ENCODE measurements around the gene DNAJA3. TPM values are rescaled to one million over a fixed set of nuclear protein-coding genes. Genes with fewer than 3 reads are reported as not detected.

DNAJA3 gene
- total RNA-seq, 1 donor from 2014 or later: 71.2 TPM

DNA sequence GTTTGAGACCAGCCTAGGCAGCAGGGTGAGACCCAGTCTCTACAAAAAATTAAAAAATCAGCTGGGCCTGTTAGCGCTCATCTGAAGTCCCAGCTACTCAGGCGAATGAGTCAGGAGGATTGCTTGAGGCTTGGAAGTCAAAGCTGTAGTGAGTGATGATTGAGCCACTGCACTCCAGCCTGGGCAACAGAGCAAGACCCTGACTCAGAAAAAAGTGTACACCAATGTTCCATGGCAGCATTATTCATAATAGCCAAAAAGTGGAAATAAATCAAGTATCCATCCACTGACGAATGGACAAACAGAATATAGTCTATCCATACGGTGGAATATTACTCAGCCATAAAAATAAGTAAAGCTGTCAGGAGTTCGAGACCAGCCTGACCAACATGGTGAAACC is 46.2 kb downstream of the DNAJA3 start:
- DNase-seq (ENCODE audit: low read depth): no peak
- no peak overlapping the region for H3K4me3 ChIP-seq (ENCODE audit: low read depth, low read length)
- H3K36me3 ChIP-seq (ENCODE audit: control insufficient read depth, insufficient read depth, low read length): peaks cover 2% of the 10 kb centered on the region
- no peaks in the 10 kb centered on the region for H3K27me3 ChIP-seq (ENCODE audit: control insufficient read depth, insufficient read depth, low read length)
- TF ChIP-seq, protein P1, sequence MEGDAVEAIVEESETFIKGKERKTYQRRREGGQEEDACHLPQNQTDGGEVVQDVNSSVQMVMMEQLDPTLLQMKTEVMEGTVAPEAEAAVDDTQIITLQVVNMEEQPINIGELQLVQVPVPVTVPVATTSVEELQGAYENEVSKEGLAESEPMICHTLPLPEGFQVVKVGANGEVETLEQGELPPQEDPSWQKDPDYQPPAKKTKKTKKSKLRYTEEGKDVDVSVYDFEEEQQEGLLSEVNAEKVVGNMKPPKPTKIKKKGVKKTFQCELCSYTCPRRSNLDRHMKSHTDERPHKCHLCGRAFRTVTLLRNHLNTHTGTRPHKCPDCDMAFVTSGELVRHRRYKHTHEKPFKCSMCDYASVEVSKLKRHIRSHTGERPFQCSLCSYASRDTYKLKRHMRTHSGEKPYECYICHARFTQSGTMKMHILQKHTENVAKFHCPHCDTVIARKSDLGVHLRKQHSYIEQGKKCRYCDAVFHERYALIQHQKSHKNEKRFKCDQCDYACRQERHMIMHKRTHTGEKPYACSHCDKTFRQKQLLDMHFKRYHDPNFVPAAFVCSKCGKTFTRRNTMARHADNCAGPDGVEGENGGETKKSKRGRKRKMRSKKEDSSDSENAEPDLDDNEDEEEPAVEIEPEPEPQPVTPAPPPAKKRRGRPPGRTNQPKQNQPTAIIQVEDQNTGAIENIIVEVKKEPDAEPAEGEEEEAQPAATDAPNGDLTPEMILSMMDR (IDR thresholded peaks at IDR 0.05; ENCODE audit: insufficient read depth, low read length, poor library complexity, severe bottlenecking): no peak

DNA sequence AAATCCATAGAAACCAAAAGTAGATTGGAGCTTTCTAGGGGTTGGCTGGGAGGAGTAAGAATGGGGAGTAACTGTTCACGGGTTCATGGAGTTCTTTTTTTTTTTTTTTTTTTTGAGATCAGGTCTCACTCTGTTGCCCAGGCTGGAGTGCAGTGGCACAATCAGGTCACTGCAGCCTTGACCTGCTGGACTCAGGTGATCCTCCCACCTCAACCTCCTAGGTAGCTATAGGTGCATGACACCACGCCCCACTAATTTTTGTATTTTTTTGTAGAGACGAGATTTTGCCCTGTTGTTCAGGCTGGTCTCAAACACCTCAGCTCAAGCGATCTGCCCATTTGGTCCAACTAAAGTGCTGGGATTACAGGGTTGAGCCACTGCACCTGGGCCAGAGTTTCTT is 47.2 kb downstream of the DNAJA3 start:
- TF ChIP-seq, protein P1 (IDR thresholded peaks at IDR 0.05; ENCODE audit: insufficient read depth, low read length, poor library complexity, severe bottlenecking): no peak
- DNase-seq (ENCODE audit: low read depth): no peak
- no peak overlapping the region for H3K4me3 ChIP-seq (ENCODE audit: low read depth, low read length)

DNA sequence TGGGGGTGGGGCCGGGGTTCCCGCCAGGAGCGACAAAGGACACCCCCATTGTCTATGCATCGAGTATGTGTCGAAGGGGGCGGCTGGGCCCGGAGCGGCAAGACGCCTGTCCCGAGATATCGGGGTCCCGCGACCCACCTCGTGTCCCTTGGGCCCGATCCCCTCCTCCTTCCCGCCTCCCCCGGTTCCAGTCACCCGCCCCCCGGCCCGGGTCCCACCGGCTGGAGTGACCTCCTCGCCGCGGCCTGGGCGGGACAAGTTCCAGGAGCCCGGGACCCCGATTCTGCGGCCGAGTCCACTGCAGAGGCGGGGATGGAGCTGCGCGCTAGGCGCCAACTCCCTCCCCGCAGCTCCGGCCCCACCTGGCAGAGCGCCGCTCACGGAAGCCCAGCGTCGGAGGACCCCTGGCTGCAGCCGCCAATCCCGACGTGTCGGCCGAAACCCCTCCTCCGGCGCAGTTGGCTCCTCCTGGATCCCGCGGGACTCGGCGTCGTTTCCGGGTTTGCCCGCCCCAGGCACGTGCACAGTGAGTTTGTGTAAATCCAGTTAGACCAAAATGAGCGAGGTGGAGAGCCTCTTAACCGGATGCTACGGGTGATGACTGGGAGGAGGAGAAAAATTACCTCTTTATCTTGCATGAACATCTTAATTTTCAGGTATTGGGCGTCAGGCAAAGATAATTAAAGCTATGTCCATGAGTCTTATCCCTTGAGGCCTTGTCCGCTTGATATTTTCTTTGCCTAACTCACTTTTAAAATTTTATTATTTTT is 48.7 kb downstream of the DNAJA3 start, which contains the start of gene NMRAL1:
Gene NMRAL1, minus strand, starts transcription at position 434 of the 770 bp plus-strand sequence. CDS start 493 bp downstream, outside the sequence.
- Histone ChIP-seq H3K36me3 (ENCODE audit: control insufficient read depth, insufficient read depth, low read length) (no peaks in the 10 kb centered on the region), H3K4me3 (ENCODE audit: low read depth, low read length) (peak within 1 kb of the TSS; percentile 82), H3K27me3 (ENCODE audit: control insufficient read depth, insufficient read depth, low read length) (no peaks in the 10 kb centered on the region)
- TF ChIP-seq, protein P1 (IDR thresholded peaks at IDR 0.05; ENCODE audit: insufficient read depth, low read length, poor library complexity, severe bottlenecking): no peak
- DNase-seq (ENCODE audit: low read depth): peak; percentile 60

More for the DNA sequence above, 47.2 kb downstream of the DNAJA3 start:
- no peaks in the 10 kb centered on the region for H3K27me3 ChIP-seq (ENCODE audit: control insufficient read depth, insufficient read depth, low read length)
- no peaks in the 10 kb centered on the region for H3K36me3 ChIP-seq (ENCODE audit: control insufficient read depth, insufficient read depth, low read length)

DNA sequence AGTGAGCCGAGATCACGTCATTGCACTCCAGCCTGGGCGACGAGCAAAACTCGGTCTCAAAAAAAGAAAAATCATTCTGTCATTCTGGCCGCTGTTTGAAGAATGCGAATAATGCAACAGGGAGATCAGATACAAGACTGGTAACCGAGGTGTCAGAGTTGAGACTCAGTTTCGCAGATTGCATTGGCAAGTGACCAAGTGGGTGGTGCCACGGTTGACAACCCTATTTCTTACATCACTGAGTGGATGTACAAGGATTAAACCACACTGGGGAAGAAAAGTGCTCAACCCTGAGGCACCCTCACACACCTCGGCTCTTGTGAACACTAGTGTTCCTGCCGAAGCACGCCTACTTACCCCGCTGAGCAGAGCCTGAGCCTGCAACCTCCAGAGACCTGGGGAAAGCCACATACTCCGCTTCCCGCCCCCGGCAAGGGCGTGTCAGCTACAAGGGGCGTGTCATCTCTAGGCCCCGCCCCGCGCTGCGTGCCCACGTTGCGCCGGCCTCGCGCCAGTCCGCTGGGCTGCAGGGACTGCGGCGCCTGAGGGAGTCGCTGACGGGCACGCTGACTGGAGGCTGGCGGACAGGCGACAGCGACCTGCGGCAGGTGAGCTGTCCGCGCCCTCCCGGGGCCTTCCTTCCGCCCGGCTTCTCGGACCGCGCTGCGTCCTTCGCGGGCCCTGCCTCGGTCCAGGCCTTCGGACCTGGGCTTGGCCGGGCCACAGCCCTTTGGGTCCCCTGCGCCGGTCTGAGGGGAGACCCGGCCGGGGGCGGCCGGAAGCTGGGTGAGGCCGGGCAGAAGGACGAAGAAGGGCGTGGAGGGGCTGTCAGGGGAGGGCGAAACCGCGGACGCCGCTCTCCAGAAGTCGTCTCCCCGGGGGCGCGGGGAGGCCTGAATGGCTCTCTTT is 50.5 kb downstream of the DNAJA3 start, which contains the start of gene HMOX2:
Gene HMOX2, plus strand, starts transcription at position 519 of the 909 bp plus-strand sequence. CDS start 29,127 bp downstream, outside the sequence.
- Histone ChIP-seq H3K27me3 (ENCODE audit: control insufficient read depth, insufficient read depth, low read length) (no peaks in the 10 kb centered on the region), H3K36me3 (ENCODE audit: control insufficient read depth, insufficient read depth, low read length) (no peaks in the 10 kb centered on the region), H3K4me3 (ENCODE audit: low read depth, low read length) (peak within 1 kb of the TSS; percentile 78)
- TF ChIP-seq, protein P1 (IDR thresholded peaks at IDR 0.05; ENCODE audit: insufficient read depth, low read length, poor library complexity, severe bottlenecking): peak; percentile 13
- DNase-seq (ENCODE audit: low read depth): no peak

DNA sequence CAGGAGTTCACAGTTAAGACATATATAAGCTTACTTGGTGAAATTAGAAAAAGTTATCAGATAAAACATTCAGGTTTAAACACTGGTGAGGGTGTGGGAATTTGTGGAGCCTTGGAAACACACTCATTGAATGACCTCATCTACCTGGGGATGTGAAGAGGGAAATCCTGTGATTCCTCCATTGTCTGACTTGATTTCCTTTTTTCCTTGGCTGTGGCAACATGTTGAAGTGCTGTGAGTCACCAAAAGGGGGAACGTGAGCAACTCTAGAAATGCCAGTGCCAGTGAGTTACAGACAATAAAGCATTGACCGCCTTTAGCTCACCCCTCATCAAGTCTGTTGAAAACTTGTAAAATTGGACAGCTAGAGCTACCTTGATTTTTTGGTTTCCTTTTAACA is 52.3 kb downstream of the DNAJA3 start:
- TF ChIP-seq, protein P1 (IDR thresholded peaks at IDR 0.05; ENCODE audit: insufficient read depth, low read length, poor library complexity, severe bottlenecking): peak; percentile 28
- no peaks in the 10 kb centered on the region for H3K36me3 ChIP-seq (ENCODE audit: control insufficient read depth, insufficient read depth, low read length)
- H3K27me3 ChIP-seq (ENCODE audit: control insufficient read depth, insufficient read depth, low read length): no peaks in the 10 kb centered on the region
- no peak for DNase-seq (ENCODE audit: low read depth)
- no peak overlapping the region for H3K4me3 ChIP-seq (ENCODE audit: low read depth, low read length)

All from kidney epithelial cell (primary cell).